GM21529 (cell line): ENCODE measurements around the gene XRCC5.
"Not testable (repeated sequence)": the region's sequence is repeated elsewhere in the genome, so short reads cannot be mapped to it uniquely, and the experiment has no call there.

Experiments used
- ATAC-seq: cut with Tn5 transposase; IDR thresholded peaks from one replicate; pipeline ENCODE4 v1.9.1; 2021; ENCODE audit not compliant: unreplicated experiment

The XRCC5 gene

GRCh38 chr2:216116418-216116817 lies 7.3 kb downstream of the XRCC5 start:
- no peak for ATAC-seq

GRCh38 chr2:216117561-216118340 lies 8.6 kb downstream of the XRCC5 start:
- no peak for ATAC-seq

- no peak for ATAC-seq
Observed at GRCh38 chr2:216118474-216118873, 9.3 kb downstream of the XRCC5 start.

- ATAC-seq, result no peak
Observed at GRCh38 chr2:216119146-216119545, 10.0 kb downstream of the XRCC5 start.

- ATAC-seq, result no peak
Observed at GRCh38 chr2:216119986-216120385, 10.8 kb downstream of the XRCC5 start.

GRCh38 chr2:216121255-216121654 lies 12.1 kb downstream of the XRCC5 start:
- no peak for ATAC-seq

GRCh38 chr2:216126943-216127342 lies 17.8 kb downstream of the XRCC5 start:
- no peak for ATAC-seq

GRCh38 chr2:216130346-216130971 lies 21.3 kb downstream of the XRCC5 start:
- no peak for ATAC-seq

- no peak for ATAC-seq
Observed at GRCh38 chr2:216131175-216131926, 22.2 kb downstream of the XRCC5 start.

- no peak for ATAC-seq
Observed at GRCh38 chr2:216132585-216132984, 23.4 kb downstream of the XRCC5 start.

- ATAC-seq, result no peak
Observed at GRCh38 chr2:216133397-216133796, 24.2 kb downstream of the XRCC5 start.

GRCh38 chr2:216134958-216135541 lies 25.9 kb downstream of the XRCC5 start:
- ATAC-seq, result no peak

GRCh38 chr2:216139884-216140283 lies 30.7 kb downstream of the XRCC5 start:
- ATAC-seq, result no peak

- ATAC-seq, result not testable (repeated sequence)
Observed at GRCh38 chr2:216141516-216141915, 32.4 kb downstream of the XRCC5 start.

GRCh38 chr2:216142540-216142939 lies 33.4 kb downstream of the XRCC5 start:
- peak; percentile 99 for ATAC-seq

GRCh38 chr2:216144372-216144771 lies 35.2 kb downstream of the XRCC5 start:
- no peak for ATAC-seq

GRCh38 chr2:216144857-216145256 lies 35.7 kb downstream of the XRCC5 start:
- ATAC-seq, result no peak

- no peak for ATAC-seq
Observed at GRCh38 chr2:216146573-216146972, 37.4 kb downstream of the XRCC5 start.

GRCh38 chr2:216147172-216148131 lies 38.3 kb downstream of the XRCC5 start:
- ATAC-seq, result no peak

GRCh38 chr2:216148983-216149382 lies 39.8 kb downstream of the XRCC5 start:
- ATAC-seq, result no peak
